Stimulated activated CD8-positive, alpha-beta memory T cell treated with anti-CD3 and anti-CD28 coated beads, Interleukin-7, amount 100 ng/mL, for 24 hours (primary cell): ENCODE measurements around the gene ASS1.

Source experiments
- DNase-seq: peaks from one replicate; pipeline ENCODE4 v3.0.0-alpha.2; 2020; ENCODE audit warnings: low read depth

The ASS1 gene

GRCh38 chr9:130498918-130499698 is 54.3 kb downstream of the ASS1 start:
- no peak for DNase-seq

GRCh38 chr9:130499804-130500263 is 55.1 kb downstream of the ASS1 start:
- no peak for DNase-seq

- no peak for DNase-seq
Observed at GRCh38 chr9:130500340-130501180, 55.8 kb downstream of the ASS1 start.

- DNase-seq, result no peak
Observed at GRCh38 chr9:130501639-130502038, 56.9 kb downstream of the ASS1 start.

GRCh38 chr9:130508218-130508617 is 63.5 kb downstream of the ASS1 start:
- no peak for DNase-seq

- DNase-seq, result no peak
Observed at GRCh38 chr9:130512199-130512598, 67.4 kb downstream of the ASS1 start.

- no peak for DNase-seq
Observed at GRCh38 chr9:130513078-130513477, 68.3 kb downstream of the ASS1 start.

- DNase-seq, result no peak
Observed at GRCh38 chr9:130518233-130518632, 73.5 kb downstream of the ASS1 start.

GRCh38 chr9:130518943-130519799 is 74.4 kb downstream of the ASS1 start:
- DNase-seq, result no peak

- DNase-seq, result no peak
Observed at GRCh38 chr9:130519927-130520326, 75.2 kb downstream of the ASS1 start.

- DNase-seq, result no peak
Observed at GRCh38 chr9:130521715-130522114, 77.0 kb downstream of the ASS1 start.

- DNase-seq, result no peak
Observed at GRCh38 chr9:130522233-130522808, 77.6 kb downstream of the ASS1 start.

- DNase-seq, result no peak
Observed at GRCh38 chr9:130523921-130524320, 79.2 kb downstream of the ASS1 start.

- DNase-seq, result no peak
Observed at GRCh38 chr9:130526193-130526853, 81.6 kb downstream of the ASS1 start.

- no peak for DNase-seq
Observed at GRCh38 chr9:130526854-130527650, 82.3 kb downstream of the ASS1 start.

GRCh38 chr9:130527651-130528310 is 83.0 kb downstream of the ASS1 start:
- no peak for DNase-seq

GRCh38 chr9:130528674-130529073 is 83.9 kb downstream of the ASS1 start:
- no peak for DNase-seq

GRCh38 chr9:130530938-130531337 is 86.2 kb downstream of the ASS1 start:
- DNase-seq, result no peak

GRCh38 chr9:130531670-130532069 is 86.9 kb downstream of the ASS1 start:
- no peak for DNase-seq
